GM18519 (cell line): Measurements from ENCODE around the gene CRTC2.
"Not testable (repeated sequence)": the region's sequence is repeated elsewhere in the genome, so short reads cannot be mapped to it uniquely, and the experiment has no call there.

Experiments
- ATAC-seq: cut with Tn5 transposase; IDR thresholded peaks from one replicate; pipeline ENCODE4 v1.9.1; 2021; ENCODE audit warnings: mild to moderate bottlenecking, moderate library complexity; ENCODE audit not compliant: unreplicated experiment, low FRiP score

The CRTC2 gene

DNA sequence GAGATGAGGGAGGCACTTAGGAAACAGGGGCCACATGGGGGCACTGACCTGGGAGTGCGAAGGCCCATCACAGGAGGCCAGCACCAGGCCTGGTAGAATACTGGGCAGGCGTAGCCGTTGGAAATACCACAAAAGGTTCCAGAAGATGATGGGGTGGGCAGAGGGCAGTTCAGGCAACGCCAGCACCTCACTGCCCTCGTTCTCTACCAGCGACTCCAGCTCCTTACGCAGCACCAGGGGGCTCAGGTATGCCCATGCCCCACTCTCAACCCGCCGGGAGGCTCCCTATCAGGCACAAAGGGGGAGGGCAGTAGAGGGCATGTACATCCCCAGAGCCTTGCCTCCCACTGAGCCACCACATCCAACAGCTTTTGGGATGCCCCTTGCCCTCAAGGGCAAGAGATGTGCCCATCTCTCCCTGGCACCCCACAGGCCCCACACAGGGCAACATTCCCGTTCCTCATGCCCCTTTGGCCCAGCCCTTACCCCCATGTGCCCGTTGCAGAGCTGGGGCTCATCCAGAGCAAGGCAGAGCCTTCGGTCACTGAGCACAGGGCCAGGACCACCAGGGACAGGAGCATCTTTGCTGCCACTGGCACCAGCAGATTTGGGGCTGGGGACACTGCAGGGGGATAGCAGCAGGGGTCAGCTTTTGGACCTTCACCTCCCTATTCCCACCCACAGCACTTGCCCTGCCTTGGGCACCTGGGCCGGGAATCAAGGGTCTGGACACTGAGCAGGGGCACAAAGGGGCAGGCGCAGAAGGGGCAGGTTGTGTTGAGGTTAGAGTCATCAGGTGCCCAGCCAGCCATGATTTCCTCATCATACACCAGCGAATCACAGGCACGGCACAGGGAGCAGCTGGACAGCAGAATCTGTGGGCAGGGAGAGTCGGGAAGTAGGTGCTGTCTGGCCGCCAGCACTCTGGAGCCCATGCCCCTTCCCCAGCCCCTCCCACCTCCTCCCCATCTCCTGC, 26.0 kb downstream of the CRTC2 start:
- ATAC-seq = no peak

DNA sequence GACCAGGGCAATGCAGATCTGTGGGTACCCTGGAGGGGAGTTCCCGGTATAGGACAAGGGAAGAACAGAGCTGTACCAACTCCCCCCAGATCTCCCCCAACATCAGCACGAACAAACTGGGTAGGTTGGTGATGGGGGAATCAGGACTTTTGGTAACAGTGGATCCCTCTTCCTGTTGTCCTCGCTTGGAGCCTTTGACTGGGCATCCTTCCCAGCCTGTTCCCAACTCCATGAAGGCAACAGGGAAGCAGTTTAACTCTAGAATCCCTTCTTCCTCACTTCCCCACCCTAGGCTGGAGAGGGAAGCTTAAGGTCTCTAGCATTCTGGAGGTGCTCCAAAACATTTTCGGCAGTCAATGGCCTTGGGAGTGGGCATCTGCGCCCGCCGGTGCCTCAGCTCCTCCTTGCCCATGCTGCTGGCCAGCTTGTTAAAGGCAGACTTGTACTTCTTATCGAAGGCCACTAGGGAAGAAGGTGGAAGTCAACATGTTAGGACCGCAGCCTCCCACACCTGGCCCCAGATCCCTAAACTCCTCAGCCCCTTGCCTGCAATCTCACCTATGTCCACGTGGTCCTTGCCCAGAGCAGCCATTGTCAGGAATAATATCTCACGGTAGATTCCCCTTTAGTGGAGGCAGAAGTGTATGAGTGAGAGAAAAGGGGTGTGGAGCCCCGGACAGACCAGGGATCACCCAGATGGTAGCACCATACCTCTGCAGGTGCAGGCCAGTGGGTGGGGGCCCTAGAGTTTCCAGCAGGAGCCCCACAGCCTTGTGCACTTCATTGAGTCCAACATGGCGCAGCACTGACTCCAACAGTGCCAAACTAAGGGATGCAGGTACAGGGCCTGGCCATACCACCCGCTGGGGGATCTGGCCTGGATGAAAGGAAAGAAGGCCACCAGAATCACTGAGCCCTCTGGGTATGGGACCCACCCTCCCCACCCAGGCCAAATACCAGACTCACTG, 28.1 kb downstream of the CRTC2 start:
- ATAC-seq = no peak

- ATAC-seq = no peak
Observed at GRCh38 chr1:153929426-153929825, 29.0 kb downstream of the CRTC2 start.

GRCh38 chr1:153928791-153929341, 29.5 kb downstream of the CRTC2 start:
- no peak for ATAC-seq

- ATAC-seq = no peak
Observed at GRCh38 chr1:153928245-153928644, 30.2 kb downstream of the CRTC2 start.

GRCh38 chr1:153926405-153926804, 32.0 kb downstream of the CRTC2 start:
- no peak for ATAC-seq

- peak; percentile 74 for ATAC-seq
Observed at GRCh38 chr1:153922972-153923925, 35.2 kb downstream of the CRTC2 start, which contains the start of gene GATAD2B. TSS of gene GATAD2B (minus strand) at chr1:153922972. CDS start at chr1:153828347, 94,625 bp downstream.

GRCh38 chr1:153922076-153922971, 36.1 kb downstream of the CRTC2 start:
- peak; percentile 23 for ATAC-seq

DNA sequence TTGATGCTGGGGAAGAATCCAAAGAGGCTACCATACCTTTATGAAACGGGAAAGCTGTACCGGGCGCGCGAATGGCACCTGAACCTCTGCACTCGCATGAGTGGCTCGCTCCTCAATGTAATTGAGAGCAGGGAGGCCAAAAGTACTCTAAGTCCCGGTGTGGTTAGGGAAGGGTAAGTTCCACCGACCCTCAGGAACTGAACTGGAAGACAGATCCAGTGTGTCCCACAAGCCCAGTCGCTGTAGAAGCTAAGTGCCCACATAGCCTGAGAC, 36.7 kb downstream of the CRTC2 start:
- no peak for ATAC-seq

GRCh38 chr1:153921080-153921802, 37.2 kb downstream of the CRTC2 start:
- no peak for ATAC-seq

DNA sequence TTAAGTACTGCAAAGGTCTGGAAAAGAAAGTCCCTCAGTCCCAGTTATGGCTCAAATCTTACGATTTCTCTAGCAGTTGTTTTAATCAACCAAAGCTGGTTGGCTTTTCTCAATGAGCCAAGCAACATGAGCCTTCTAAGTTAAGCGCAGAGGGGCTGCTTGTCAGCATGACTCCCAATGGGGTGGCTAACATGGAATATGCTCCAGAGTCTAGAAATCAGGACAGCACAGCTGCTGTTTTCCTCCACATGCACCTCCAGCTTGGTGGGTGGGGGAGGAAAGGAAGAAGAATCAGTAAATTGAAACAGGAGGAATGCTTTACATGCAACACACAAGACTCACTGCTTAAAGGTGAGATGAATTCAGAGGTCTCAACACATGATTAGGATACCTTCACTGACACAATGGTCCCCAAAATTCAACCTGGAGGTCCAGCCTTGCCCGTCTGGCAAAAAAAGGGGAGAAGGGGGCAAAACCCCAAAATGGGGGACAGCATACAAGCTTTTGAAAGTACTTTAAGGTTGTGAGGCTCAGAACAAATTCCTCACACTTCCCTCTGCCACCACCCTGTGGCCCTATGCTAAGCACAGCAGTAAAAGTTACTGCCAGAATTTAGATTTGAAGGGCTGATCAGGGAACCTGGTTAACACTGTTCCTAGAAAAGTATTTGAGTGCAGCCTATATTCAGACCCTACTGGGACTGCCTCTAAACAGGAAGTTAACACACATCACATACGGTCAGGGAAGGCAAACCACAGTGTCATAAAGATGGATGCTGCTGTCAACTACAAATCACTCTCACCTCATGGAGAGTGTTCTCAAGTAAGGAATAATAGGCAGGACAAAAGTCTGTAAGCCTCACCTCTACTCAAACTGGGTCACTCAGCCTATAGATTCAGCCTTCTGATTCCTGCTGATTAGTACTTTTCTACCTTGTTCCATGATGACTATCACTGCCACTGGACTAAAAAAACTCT, 38.2 kb downstream of the CRTC2 start:
- no peak for ATAC-seq

GRCh38 chr1:153916297-153916696, 42.1 kb downstream of the CRTC2 start:
- ATAC-seq = no peak

DNA sequence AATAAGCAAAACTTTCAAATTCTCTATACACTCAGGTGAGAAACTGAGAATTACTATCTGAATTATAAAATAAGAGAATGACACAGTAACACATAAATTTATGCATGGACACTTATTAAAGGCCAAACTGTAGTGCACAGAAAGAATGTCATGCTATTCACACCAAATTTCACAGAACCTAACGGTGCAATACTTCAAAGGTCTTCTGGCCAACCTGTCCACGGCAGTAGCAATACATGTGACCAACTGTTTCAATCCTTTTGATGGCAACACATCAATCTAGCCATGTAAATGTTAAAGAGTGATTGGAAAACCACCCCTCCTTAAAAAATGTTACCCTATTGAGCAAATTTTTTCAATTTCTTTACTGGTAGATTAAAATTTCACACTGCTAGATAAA, 46.1 kb downstream of the CRTC2 start:
- ATAC-seq = no peak

DNA sequence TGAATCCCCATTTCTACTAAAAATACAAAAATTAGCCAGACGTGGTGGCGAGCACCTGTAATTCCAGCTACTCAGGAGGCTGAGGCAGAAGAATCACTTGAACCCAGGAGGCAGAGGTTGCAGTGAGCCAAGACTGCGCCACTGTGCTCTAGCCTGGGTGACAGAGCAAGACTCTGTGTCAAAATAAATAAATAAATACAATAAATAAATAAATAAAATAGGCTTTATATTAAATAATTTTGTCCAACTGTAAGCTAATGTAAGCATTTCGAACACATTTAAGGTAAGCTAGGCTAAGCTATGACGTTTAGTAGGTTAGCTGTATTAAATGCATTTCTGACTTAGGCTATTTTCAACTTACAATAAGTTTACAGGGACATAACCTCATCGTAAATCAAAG, 47.9 kb downstream of the CRTC2 start:
- ATAC-seq = not testable (repeated sequence)

DNA sequence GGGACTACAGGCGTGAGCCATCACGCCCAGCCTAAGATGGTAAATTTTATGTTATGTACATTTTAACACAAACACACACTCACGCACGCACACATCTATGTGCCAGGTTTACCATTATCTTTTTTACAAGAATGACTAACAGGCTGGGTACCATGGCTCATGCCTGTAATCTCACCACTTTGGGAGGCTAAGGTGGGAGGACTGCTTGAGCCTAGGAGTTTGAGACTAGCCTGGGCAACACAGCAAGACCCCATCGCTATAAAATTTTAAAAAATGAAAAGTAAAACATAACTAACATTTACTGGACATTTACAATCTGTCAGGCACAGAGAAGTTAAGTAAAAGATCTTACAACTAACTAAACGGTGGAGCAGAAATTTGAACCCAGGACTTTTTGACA, 50.3 kb downstream of the CRTC2 start:
- no peak for ATAC-seq

DNA sequence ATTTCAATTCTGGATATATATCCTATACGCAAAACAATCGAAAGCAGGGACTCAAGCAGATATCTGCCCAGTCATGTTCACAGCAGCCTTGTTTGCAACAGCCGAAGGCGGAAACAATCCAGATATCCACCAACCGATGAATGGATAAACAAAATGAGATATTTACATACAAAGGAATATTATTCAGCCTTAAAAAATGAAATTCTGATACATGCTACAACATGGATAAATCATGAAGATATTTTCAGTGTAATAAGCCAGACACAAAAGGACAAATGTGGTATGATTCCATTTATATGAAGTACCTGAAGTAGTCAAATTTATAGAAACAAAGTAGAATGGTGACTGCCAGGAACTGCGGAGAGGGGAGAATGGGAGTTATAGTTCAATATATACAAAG, 51.3 kb downstream of the CRTC2 start:
- no peak for ATAC-seq

DNA sequence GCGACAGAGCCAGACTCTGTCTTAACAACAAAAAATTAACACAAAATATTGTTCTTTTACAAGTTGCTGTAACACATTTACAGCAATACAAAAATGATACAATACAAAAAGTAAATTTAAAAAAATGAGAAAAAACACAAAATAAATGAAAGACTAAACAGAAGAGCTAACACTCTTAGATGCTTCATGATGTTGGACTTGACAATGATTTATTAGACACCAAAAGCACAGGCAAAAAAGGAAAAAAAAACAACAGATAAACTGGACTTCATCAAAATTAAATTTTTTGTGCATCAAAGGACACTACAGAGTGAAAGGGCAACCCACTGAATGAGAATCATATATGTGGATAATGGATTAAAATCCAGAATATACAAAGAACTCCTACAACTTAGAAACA, 52.0 kb downstream of the CRTC2 start:
- ATAC-seq = no peak
